HCT116 (cell line): ENCODE data around the gene NGF.

Experiments
- CTCF ChIP-seq, 3 experiments: fragments of 200-600 bp in 1 of 3; sonication (generic) in 1 of 3; IDR thresholded peaks in 2 of 3; conservative IDR thresholded peaks in 1 of 3; 2 replicates each; pipeline ENCODE4 v1.5.1; 2012 to 2017; ENCODE audit warnings: low read depth in 2 of 3, low read length in 2 of 3, antibody characterized with exemption in 1 of 3, borderline replicate concordance in 1 of 3, control low read depth in 1 of 3, mild to moderate bottlenecking in 1 of 3, mixed read lengths in 1 of 3, mixed run types in 1 of 3, moderate library complexity in 1 of 3; ENCODE audit not compliant: insufficient read depth in 1 of 3
- ELF1 ChIP-seq: IDR thresholded peaks from 2 replicates; pipeline ENCODE4 v1.6.1; 2012; ENCODE audit warnings: low read depth, borderline replicate concordance
- EZH2 ChIP-seq: fragments of 200-600 bp; sonication (generic); IDR thresholded peaks from 2 replicates; pipeline ENCODE4 v1.6.1; 2017; ENCODE audit warnings: antibody characterized with exemption, mixed run types
- EZH2phosphoT487 ChIP-seq: fragments of 200-600 bp; IDR thresholded peaks from 2 replicates; pipeline ENCODE4 v1.6.1; 2018; ENCODE audit warnings: antibody characterized with exemption, borderline replicate concordance
- FOSL1 ChIP-seq: IDR thresholded peaks from 2 replicates; pipeline ENCODE4 v1.6.1; 2012; ENCODE audit warnings: low read depth
- POLR2A ChIP-seq: IDR thresholded peaks from 2 replicates; pipeline ENCODE4 v1.7.0; 2011; ENCODE audit warnings: borderline replicate concordance; ENCODE audit not compliant: insufficient read depth, insufficient read length; ENCODE audit errors: extremely low read depth
- POLR2AphosphoS5 ChIP-seq: IDR thresholded peaks from 2 replicates; pipeline ENCODE4 v1.6.1; 2011; ENCODE audit warnings: mild to moderate bottlenecking, low read depth, low read length, moderate library complexity
- YY1 ChIP-seq: IDR thresholded peaks from 2 replicates; pipeline ENCODE4 v1.6.1; 2011; ENCODE audit warnings: low read length, low read depth, moderate library complexity, mild to moderate bottlenecking; ENCODE audit not compliant: insufficient replicate concordance; ENCODE audit errors: extremely low read depth
- ZNF274 ChIP-seq: fragments of 200-500 bp; sonication (Bioruptor generic); IDR thresholded peaks from 2 replicates; pipeline ENCODE4 v1.6.1; 2014; ENCODE audit warnings: mild to moderate bottlenecking, low read depth, low read length, inconsistent platforms
- TF ChIP-seq, protein P1 (sequence below): IDR thresholded peaks from 2 replicates; pipeline ENCODE4 v1.6.1; 2012

DNA sequence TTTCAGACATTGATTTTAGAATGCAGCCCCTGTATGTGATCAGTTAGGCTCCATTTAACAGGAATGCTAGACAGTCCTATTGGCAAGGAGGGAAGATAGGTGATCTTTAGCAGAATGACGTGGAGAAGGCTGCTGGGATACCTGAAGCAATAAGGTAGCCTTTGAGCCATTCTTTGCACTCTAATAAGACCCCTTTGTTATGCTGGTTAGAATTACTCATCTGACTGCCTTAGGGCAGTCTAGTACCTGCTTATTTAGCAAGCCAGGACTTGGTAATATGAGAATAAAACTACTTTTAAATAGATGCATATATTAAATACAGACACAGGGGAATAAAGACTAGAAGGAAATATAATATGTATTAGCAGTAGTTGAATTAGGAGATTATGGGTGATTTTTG, 29.1 kb downstream of the NGF start:
- TF ChIP-seq CTCF (IDR thresholded peaks at IDR 0.05 in 2 of 3, conservative IDR thresholded peaks at IDR 0.05 in 1 of 3; ENCODE audit: borderline replicate concordance in 1 of 3, insufficient read depth in 1 of 3, low read depth in 2 of 3, low read length in 2 of 3) (no peak), ELF1 (no peak), EZH2phosphoT487 (no peak), YY1 (no peak), POLR2A (no peak), FOSL1 (no peak), ZNF274 (no peak), EZH2 (no peak), POLR2AphosphoS5 (no peak)
- TF ChIP-seq, protein P1, sequence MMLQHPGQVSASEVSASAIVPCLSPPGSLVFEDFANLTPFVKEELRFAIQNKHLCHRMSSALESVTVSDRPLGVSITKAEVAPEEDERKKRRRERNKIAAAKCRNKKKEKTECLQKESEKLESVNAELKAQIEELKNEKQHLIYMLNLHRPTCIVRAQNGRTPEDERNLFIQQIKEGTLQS, result no peak
